Measurements from ENCODE around the gene BCOR. TPM values are rescaled to one million over a fixed set of nuclear protein-coding genes. Genes with fewer than 3 reads are reported as not detected.

BCOR gene
- polyA plus RNA-seq, 1 of the 3 experiments (the other 2 are of a cell fraction) = 8.8 TPM

DNA sequence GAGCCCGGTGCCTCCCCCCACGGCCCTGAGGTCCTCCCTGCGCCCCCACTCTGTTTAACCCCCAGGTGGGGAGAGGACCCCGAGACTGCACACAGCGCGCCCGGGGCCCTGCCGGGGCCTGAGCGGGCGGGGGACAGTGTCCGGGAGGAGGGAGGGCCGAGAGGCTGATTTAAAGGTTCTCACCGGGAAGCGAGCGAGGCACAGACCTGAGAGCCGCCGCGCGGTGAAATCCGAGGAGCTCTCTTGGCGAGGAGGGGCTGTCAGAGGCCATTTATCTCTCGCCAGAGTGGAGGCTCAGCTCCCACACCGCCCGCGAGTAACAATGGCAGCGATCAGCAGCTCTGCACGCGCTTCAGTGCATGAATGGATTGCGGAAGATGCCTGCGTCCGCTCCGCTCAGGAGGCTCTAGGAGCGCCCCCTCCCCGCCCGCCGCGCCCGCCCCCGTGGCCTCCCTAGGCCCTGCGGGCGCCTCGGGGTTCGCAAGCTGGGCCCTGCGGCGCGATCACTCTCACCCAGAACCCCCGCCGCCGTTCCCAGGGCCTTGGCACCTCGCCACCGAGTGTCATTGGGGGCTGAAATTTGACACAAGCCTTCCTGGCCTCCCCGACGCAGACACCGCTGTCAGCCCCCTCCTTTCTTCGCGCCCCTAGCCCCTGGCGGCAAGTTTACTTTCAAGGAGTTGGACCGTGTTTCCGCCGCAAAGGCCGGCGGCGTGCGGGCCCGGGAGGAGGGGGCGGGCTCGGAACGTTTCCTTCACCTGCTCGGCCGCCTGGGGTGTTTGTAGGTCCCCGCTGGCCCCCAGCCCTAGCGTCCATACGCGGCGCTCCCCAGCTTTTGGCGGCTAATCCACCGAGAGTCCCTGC lies 48.7 kb upstream of the BCOR start:
- DNase-seq = peak; percentile 65
- H3K4me2 ChIP-seq = peak overlapping the region; percentile 81
- peaks cover 0 to 31% of the 10 kb centered on the region in 2 experiments; a peak in 2 of 4 replicates for H3K4me1 ChIP-seq (ENCODE audit: control insufficient read depth in 1 of 2, insufficient read depth in 2 of 2, low read depth in 1 of 2, low read length in 1 of 2)
- no peaks in the 10 kb centered on the region for H4K20me1 ChIP-seq (ENCODE audit: insufficient read depth)
- POLR2A ChIA-PET = interaction anchor here (1.6 kb wide), 1 partner anchor 304 kb away, joined by 5 read pairs; no protein-coding TSS in a partner anchor
- H3K27me3 ChIP-seq (ENCODE audit: insufficient read depth) = peaks cover 36% of the 10 kb centered on the region; the same call in 1 of the 2 replicates
- no peaks in the 10 kb centered on the region for H3K79me2 ChIP-seq (ENCODE audit: insufficient read depth)
- H2AFZ ChIP-seq (ENCODE audit: low read depth) = peak overlapping the region; percentile 60; the same call in 1 of the 2 replicates
- H3K9me2 ChIP-seq = no peaks in the 10 kb centered on the region
- no peaks in the 10 kb centered on the region for H3F3A ChIP-seq (replicated peaks; ENCODE audit: insufficient read depth)
- H3K9me3 ChIP-seq = no peaks in the 10 kb centered on the region
- H3K36me3 ChIP-seq (replicated peaks in 1 of 2; ENCODE audit: control insufficient read depth in 1 of 2, insufficient read depth in 2 of 2, low read length in 1 of 2) = peaks cover 0 to 3% of the 10 kb centered on the region in 2 experiments
- 31% methylated on average over 29 of the region's 77 CpGs for WGBS (ENCODE audit: low lambda C conversion rate)
- peak overlapping the region; percentile 49 to 59 for H3K4me3 ChIP-seq (ENCODE audit: low read depth in 2 of 2, low read length in 1 of 2)
- peak overlapping the region in 1 of 2 experiments; percentile 71; a peak in 2 of 4 replicates for H3K27ac ChIP-seq (ENCODE audit: low read depth in 2 of 2, low read length in 1 of 2)
- peak overlapping the region; percentile 55; the same call in 1 of the 2 replicates for H3K9ac ChIP-seq
- CTCF ChIA-PET = interaction anchor here (0.7 to 1.4 kb wide), 2 partner anchors 36 to 42 kb away, joined by 3 to 4 read pairs; no protein-coding TSS in a partner anchor
- TF ChIP-seq EP300 (IDR thresholded peaks at IDR 0.05; ENCODE audit: borderline replicate concordance in 1 of 2, low read depth in 1 of 2, low read length in 1 of 2) = no peak
- TF ChIP-seq, protein P1, sequence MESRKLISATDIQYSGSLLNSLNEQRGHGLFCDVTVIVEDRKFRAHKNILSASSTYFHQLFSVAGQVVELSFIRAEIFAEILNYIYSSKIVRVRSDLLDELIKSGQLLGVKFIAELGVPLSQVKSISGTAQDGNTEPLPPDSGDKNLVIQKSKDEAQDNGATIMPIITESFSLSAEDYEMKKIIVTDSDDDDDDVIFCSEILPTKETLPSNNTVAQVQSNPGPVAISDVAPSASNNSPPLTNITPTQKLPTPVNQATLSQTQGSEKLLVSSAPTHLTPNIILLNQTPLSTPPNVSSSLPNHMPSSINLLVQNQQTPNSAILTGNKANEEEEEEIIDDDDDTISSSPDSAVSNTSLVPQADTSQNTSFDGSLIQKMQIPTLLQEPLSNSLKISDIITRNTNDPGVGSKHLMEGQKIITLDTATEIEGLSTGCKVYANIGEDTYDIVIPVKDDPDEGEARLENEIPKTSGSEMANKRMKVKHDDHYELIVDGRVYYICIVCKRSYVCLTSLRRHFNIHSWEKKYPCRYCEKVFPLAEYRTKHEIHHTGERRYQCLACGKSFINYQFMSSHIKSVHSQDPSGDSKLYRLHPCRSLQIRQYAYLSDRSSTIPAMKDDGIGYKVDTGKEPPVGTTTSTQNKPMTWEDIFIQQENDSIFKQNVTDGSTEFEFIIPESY (IDR thresholded peaks at IDR 0.05; ENCODE audit: borderline replicate concordance, low read depth) = no peak
- TF ChIP-seq GATA2 (CRISPR knock-in tag; IDR thresholded peaks at IDR 0.05) = no peak
- no peak for TF ChIP-seq RAD21 (IDR thresholded peaks at IDR 0.05; ENCODE audit: low read length)
- TF ChIP-seq, protein P2, sequence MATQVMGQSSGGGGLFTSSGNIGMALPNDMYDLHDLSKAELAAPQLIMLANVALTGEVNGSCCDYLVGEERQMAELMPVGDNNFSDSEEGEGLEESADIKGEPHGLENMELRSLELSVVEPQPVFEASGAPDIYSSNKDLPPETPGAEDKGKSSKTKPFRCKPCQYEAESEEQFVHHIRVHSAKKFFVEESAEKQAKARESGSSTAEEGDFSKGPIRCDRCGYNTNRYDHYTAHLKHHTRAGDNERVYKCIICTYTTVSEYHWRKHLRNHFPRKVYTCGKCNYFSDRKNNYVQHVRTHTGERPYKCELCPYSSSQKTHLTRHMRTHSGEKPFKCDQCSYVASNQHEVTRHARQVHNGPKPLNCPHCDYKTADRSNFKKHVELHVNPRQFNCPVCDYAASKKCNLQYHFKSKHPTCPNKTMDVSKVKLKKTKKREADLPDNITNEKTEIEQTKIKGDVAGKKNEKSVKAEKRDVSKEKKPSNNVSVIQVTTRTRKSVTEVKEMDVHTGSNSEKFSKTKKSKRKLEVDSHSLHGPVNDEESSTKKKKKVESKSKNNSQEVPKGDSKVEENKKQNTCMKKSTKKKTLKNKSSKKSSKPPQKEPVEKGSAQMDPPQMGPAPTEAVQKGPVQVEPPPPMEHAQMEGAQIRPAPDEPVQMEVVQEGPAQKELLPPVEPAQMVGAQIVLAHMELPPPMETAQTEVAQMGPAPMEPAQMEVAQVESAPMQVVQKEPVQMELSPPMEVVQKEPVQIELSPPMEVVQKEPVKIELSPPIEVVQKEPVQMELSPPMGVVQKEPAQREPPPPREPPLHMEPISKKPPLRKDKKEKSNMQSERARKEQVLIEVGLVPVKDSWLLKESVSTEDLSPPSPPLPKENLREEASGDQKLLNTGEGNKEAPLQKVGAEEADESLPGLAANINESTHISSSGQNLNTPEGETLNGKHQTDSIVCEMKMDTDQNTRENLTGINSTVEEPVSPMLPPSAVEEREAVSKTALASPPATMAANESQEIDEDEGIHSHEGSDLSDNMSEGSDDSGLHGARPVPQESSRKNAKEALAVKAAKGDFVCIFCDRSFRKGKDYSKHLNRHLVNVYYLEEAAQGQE (IDR thresholded peaks at IDR 0.05; ENCODE audit: low read depth, low read length) = no peak
- no peak for TF ChIP-seq MEF2A (IDR thresholded peaks at IDR 0.05; ENCODE audit: borderline replicate concordance, low read depth)
- TF ChIP-seq, protein P3, sequence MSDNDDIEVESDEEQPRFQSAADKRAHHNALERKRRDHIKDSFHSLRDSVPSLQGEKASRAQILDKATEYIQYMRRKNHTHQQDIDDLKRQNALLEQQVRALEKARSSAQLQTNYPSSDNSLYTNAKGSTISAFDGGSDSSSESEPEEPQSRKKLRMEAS (IDR thresholded peaks at IDR 0.05; ENCODE audit: low read depth) = peak; percentile 58; the same call in 1 of the 2 replicates
